NCI-H526 (cell line): ENCODE results near the gene FAM83E.
"Not testable (repeated sequence)": the region's sequence is repeated elsewhere in the genome, so short reads cannot be mapped to it uniquely, and the experiment has no call there.

ENCODE experiments used
- DNase-seq, 2 experiments: peaks; one replicate each; lab custom pipeline; 2025; lab: John Stamatoyannopoulos, UW

Gene FAM83E

GRCh38 chr19:48614436-48615230 lies at the start of gene FAM83E:
FAM83E (minus strand) TSS chr19:48615076; CDS start chr19:48613372, 1,704 bp downstream.
- DNase-seq, result peak; percentile 34 to 50

- DNase-seq, result no peak
Measured at GRCh38 chr19:48664476-48664875, 49.6 kb upstream of the FAM83E start.

GRCh38 chr19:48663667-48664066 lies 48.8 kb upstream of the FAM83E start:
- DNase-seq, result no peak

DNA sequence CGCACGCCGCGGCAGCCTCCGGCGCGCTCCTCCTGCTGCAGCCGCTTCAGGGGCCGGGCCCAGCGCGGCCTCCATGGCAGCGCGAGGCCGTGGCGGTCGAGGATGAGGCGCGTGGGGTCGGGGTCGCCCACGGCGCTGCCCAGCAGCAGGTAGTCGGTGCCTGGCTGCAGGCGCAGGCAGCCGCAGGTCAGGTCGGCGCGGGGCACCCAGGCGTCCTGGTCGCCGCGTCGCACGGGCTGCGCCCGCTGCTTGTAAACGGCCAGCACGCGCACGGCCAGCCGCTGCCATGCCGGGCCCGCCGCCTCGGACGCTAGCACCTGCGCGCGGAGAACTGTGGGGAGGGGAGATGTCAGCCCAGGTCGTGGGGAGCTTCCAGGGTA lies 46.8 kb upstream of the FAM83E start:
- no peak for DNase-seq

- DNase-seq, result peak; percentile 96 to 97
Measured at GRCh38 chr19:48660852-48661710, 46.2 kb upstream of the FAM83E start.

DNA sequence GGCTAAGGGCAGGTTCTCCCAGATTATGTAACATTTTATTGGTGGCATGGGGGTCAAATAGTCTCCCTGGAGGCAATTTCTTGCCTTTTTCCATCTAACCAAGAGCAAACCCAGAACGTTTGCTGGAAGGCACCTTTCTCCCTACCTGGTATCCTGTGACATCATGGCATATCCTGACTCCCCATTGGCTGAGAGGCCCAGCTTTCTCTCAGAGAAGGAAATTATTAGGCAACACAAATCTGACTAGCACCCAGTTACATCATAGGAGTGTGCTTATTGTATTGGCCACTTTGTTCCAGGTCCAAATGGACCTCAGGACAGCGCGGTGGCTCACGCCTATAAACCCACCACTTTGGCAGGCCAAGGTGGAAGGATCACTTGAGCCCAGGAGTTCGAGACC lies 44.9 kb upstream of the FAM83E start:
- peak; percentile 56 to 66 for DNase-seq

DNA sequence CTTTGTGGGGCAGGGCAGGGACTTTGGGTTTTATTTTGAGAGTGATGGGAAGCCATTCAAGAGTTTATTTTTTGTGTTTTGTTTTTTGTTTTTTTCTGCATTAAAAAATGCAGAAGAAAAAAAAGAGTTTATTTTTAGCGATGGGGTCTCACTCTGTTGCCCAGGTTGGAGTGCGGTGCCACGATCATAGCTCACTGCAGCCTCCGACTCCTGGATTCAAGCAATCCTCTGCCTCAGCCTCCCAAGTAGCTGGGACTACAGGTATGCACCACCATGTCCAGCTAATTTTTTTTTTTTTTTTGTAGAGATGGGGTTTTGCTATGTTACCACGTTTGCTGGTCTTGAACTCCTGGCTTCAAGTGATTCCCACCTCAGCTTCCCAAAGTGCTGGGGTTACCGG lies 43.6 kb upstream of the FAM83E start:
- DNase-seq, result no peak

- DNase-seq, result not testable (repeated sequence)
Measured at GRCh38 chr19:48657828-48658227, 43.0 kb upstream of the FAM83E start.

- no peak for DNase-seq
Measured at GRCh38 chr19:48656840-48657474, 42.1 kb upstream of the FAM83E start.

DNA sequence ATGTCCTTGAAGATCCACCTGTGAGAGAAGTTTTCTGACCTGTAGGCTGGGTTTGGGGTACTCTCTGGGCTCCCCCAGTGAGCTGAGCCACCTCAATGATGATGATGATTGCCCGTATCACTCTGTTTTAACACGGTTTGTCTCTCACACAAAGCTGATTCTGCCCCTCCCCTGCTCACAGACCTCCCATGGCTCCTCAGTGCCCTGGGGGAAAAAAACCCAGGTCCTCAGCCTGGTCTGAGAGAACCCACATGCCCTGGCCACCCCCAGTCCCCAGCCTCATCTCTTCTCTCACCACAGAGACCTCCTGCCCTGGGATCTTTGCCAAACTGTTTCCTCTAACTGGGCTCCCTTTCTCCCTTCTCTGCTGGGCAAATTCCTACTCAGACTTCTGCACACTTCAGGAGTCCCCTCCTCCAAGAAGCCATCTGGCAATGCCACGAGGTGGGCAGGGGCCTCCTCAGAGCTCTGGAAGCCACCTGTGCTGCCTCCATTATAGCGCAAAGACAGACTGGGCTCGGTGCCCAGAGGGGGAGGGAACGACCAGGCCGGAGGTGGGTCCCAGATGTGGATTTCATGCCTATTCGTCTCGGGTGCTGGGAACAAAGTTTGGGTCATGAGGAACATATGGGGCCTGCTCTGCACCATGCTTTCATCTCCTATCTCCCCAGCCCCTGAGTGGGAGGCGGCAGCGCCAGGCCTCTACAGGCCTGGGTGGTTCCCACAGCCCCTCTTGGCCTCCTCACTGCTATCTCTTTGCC lies 39.6 kb upstream of the FAM83E start:
- DNase-seq, result no peak

GRCh38 chr19:48651683-48652048 lies 36.8 kb upstream of the FAM83E start:
- DNase-seq, result no peak

DNA sequence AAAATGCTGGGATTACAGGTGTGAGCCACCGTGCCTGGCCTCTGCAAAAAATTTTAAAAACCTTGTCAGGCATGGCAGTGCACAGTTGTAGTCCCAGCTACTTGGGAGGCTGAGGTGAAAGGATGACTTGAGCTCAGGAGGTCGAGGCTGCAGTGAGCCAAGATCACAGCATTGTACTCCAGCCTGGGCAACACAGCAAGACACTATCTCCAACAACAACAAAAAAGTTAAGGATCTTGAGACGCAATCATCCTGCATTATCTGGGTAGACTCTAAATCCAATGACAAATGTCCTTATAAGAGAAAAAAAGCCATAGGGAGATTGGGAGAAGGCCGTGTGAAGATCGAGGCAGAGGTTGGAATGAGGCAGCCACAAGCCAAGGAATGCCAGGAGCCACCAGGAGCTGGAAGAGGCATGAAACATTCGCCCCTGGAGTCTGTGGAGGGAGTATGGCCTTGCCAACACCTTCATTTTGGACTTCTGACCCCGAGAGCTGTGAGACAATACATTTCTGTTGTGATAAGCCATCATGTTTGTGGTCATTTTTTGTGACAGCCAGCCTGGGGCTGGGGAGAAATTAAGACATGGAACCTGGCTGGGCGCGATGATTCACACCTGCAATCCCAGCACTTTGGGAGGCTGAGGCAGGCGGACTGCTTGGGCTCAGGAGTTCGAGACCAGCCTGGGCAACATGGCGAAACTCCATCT lies 36.3 kb upstream of the FAM83E start:
- DNase-seq, result no peak

GRCh38 chr19:48648134-48648533 lies 33.3 kb upstream of the FAM83E start:
- DNase-seq, result no peak

GRCh38 chr19:48646722-48647216 lies 31.9 kb upstream of the FAM83E start:
- DNase-seq, result peak in 1 of 2 experiments; percentile 73

DNA sequence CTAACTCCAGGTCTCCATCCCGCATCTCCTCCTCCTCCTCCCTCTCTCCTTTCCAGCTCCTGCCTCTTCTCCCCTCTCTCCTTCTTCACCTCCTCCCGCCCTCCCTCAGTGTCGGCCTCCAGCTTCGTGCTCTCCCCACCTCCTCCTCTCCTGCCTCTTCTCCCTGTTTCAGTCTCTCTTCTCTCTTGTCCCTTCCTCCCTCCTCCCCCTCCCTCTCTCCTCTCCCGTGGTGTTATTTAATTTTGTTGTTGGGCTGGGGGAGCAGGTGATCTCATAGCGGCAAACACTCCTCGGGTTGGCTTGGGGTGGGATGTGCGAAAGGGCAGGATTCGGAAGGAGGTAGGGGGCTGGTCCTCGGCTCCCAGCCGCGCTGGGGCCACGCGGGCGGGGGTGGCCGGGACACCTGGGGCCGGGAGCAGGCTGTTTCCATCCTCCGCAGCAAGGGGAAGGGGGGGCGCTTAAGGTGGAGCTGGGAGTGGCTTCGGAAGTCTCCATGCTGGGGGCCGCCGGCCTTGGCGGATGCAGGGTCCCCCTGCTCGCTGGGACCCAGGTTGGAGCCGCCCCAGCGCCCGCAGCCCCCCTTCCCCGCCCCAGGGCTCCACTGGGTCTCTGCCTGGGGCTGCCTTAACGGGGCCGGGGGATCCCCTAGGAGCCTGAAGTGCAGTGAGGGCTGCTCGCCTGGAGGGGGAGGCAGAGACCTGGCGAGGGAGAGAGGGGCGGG lies 31.3 kb upstream of the FAM83E start, which contains the start of gene CA11:
CA11 (minus strand) TSS at position 187 of the 721 bp plus-strand sequence. CDS start 555 bp downstream, outside the sequence.
- DNase-seq, result peak; percentile 41 to 93

DNA sequence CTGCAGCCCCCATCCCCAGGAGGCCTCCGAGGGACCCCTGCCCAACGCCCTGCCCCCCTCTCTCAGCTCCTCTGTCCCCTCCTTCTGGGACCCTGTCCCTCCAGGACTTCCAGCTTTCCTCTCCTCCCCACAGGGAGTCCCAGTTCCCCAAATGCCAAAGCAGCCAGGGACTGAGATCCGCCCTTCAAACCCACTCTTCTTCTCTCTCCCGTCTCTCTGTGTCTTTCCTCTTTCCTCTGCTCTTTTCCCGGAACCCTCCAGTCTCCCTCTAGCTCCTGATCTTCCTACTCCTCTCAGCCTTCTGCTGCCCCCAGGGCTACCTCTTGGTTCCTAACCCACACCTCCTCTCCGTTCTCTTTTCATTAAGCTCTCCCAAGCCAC lies 30.7 kb upstream of the FAM83E start:
- DNase-seq, result no peak

GRCh38 chr19:48644839-48645619 lies 30.2 kb upstream of the FAM83E start:
- DNase-seq, result peak; percentile 44 to 80

- no peak for DNase-seq
Measured at GRCh38 chr19:48644355-48644754, 29.5 kb upstream of the FAM83E start.

GRCh38 chr19:48642862-48643261 lies 28.0 kb upstream of the FAM83E start:
- DNase-seq, result no peak
